Smooth muscle cell of the brain vasculature (primary cell): Measurements from ENCODE around the gene EPHA2.
"Not testable (repeated sequence)": the region's sequence is repeated elsewhere in the genome, so short reads cannot be mapped to it uniquely, and the experiment has no call there.

ENCODE experiments used
- DNase-seq: peaks from one replicate; pipeline ENCODE4 v3.0.0-alpha.2; 2012; ENCODE audit warnings: low read depth, low spot score

Gene EPHA2

GRCh38 chr1:16155537-16156410, at the start of gene EPHA2:
TSS of gene EPHA2 (minus strand) at chr1:16156069. CDS start at chr1:16155932, 137 bp downstream.
- no peak for DNase-seq

- no peak for DNase-seq
Measured at GRCh38 chr1:16205334-16205671, 49.4 kb upstream of the EPHA2 start.

- DNase-seq = no peak
Measured at GRCh38 chr1:16204634-16205333, 48.9 kb upstream of the EPHA2 start.

GRCh38 chr1:16204216-16204615, 48.3 kb upstream of the EPHA2 start:
- DNase-seq = no peak

GRCh38 chr1:16203550-16203949, 47.7 kb upstream of the EPHA2 start:
- no peak for DNase-seq

- no peak for DNase-seq
Measured at GRCh38 chr1:16202281-16203210, 46.7 kb upstream of the EPHA2 start.

GRCh38 chr1:16199700-16200099, 43.8 kb upstream of the EPHA2 start:
- no peak for DNase-seq

- DNase-seq = no peak
Measured at GRCh38 chr1:16199157-16199501, 43.3 kb upstream of the EPHA2 start.

- no peak for DNase-seq
Measured at GRCh38 chr1:16198444-16199156, 42.7 kb upstream of the EPHA2 start.

GRCh38 chr1:16196874-16197273, 41.0 kb upstream of the EPHA2 start:
- DNase-seq = no peak

GRCh38 chr1:16196139-16196538, 40.3 kb upstream of the EPHA2 start:
- DNase-seq = not testable (repeated sequence)

GRCh38 chr1:16195518-16195905, 39.6 kb upstream of the EPHA2 start:
- DNase-seq = no peak

- DNase-seq = no peak
Measured at GRCh38 chr1:16191916-16192546, 36.2 kb upstream of the EPHA2 start.

- no peak for DNase-seq
Measured at GRCh38 chr1:16191309-16191708, 35.4 kb upstream of the EPHA2 start.

GRCh38 chr1:16189921-16190621, 34.2 kb upstream of the EPHA2 start:
- no peak for DNase-seq

- DNase-seq = no peak
Measured at GRCh38 chr1:16189003-16189402, 33.1 kb upstream of the EPHA2 start.

GRCh38 chr1:16187748-16188401, 32.0 kb upstream of the EPHA2 start:
- DNase-seq = no peak

- no peak for DNase-seq
Measured at GRCh38 chr1:16186655-16187235, 30.9 kb upstream of the EPHA2 start.

GRCh38 chr1:16184557-16185303, 28.9 kb upstream of the EPHA2 start:
- DNase-seq = no peak
